Smooth muscle cell (in vitro differentiated cells): Measurements from ENCODE around the gene CHST9. TPM values are rescaled to one million over a fixed set of nuclear protein-coding genes. Genes with fewer than 3 reads are reported as not detected.

ENCODE experiments used
- DNase-seq: peaks from one replicate; lab custom pipeline; 2025; ENCODE audit not compliant: unreplicated experiment; lab: John Stamatoyannopoulos, UW
- H2AFZ ChIP-seq: fragments of 200-600 bp; sonication (generic); 2 replicates; pipeline ENCODE4 v1.6.0; 2016; ENCODE audit warnings: antibody characterized with exemption, low read depth, mild to moderate bottlenecking
- H3F3A ChIP-seq: fragments of 200-600 bp; sonication (generic); 2 replicates; pipeline ENCODE4 v1.6.0; 2017; ENCODE audit warnings: antibody characterized with exemption, low read depth
- H3K27ac ChIP-seq: fragments of 200-600 bp; sonication (generic); 2 replicates; pipeline ENCODE4 v1.5.1; 2016; ENCODE audit warnings: low read depth, mild to moderate bottlenecking
- H3K27me3 ChIP-seq: fragments of 200-600 bp; sonication (generic); 2 replicates; pipeline ENCODE4 v1.6.1; 2016; ENCODE audit warnings: low read depth, mild to moderate bottlenecking
- H3K36me3 ChIP-seq: fragments of 200-600 bp; sonication (generic); 2 replicates; pipeline ENCODE4 v1.5.1; 2016; ENCODE audit warnings: low read depth
- H3K4me1 ChIP-seq: fragments of 200-600 bp; sonication (generic); 2 replicates; pipeline ENCODE4 v1.5.1; 2016; ENCODE audit warnings: low read depth
- H3K4me2 ChIP-seq: fragments of 200-600 bp; sonication (generic); 2 replicates; pipeline ENCODE4 v1.6.0; 2016; ENCODE audit warnings: mild to moderate bottlenecking
- H3K4me3 ChIP-seq: fragments of 200-600 bp; sonication (generic); 2 replicates; pipeline ENCODE4 v1.5.1; 2016; ENCODE audit warnings: mild to moderate bottlenecking
- H3K79me2 ChIP-seq: fragments of 200-600 bp; sonication (generic); 2 replicates; pipeline ENCODE4 v1.6.0; 2016; ENCODE audit warnings: low read depth, mild to moderate bottlenecking
- H3K9ac ChIP-seq: fragments of 200-600 bp; sonication (generic); 2 replicates; pipeline ENCODE4 v1.6.0; 2016; ENCODE audit warnings: low read depth
- H3K9me3 ChIP-seq: fragments of 200-600 bp; sonication (generic); replicated peaks from 2 replicates; pipeline ENCODE4 v1.5.1; 2016; ENCODE audit warnings: low read depth
- H4K20me1 ChIP-seq: fragments of 200-600 bp; sonication (generic); 2 replicates; pipeline ENCODE4 v1.6.0; 2016; ENCODE audit warnings: low read depth
- WGBS: methylation state at CpG from one replicate; pipeline ENCODE4 v1.1.7; 2016; ENCODE audit warnings: low lambda C conversion rate; 5-methylcytosine and 5-hydroxymethylcytosine counted together
- polyA plus RNA-seq: library from polyadenylated mRNA; unstranded; fragments of >200 nt; fragmentation: Nextera tagmentation; extraction: Ambion mirVana; gene quantifications from 2 replicates; pipeline ENCODE4 v1.2.1, GENCODE V29; 2016
- total RNA-seq: library from RNA; depleted of rRNA; stranded (reverse); fragments of >200 nt; gene quantifications from 2 replicates; pipeline ENCODE4 v1.2.3, GENCODE V29; 2014
- TF ChIP-seq, protein P1 (sequence below): fragments of 200-600 bp; sonication (generic); IDR thresholded peaks from 2 replicates; pipeline ENCODE4 v1.5.1; 2017; ENCODE audit warnings: borderline replicate concordance, mild to moderate bottlenecking, antibody characterized with exemption; ENCODE audit not compliant: insufficient read depth, poor library complexity, severe bottlenecking

Gene CHST9
- total and polyA plus RNA-seq, 2 experiments from 2014 or later, result not detected

DNA sequence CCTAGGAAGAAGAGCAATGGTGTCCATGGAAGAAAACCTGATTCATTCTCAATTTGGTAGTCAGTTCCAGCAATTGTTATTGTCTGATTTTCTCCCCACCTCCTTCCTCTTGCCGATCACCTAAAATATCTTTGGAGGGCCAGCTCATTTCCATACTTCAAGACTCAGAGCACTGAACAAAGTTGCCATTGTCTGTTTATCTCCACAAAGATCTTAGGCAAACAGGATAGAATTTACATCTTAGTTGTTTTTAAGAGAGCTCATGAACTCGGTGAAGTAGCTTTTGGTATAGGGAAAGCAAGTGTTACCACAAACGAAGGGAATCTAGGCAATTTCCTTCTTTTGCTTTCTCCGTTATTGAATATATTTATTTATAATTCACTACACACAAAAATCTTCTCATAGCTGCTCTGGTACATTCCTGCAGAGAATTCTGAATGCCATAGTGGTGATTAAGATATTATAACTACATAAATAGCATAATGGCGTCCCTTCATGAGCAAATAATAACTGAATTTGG, 41.5 kb upstream of the CHST9 start:
- H3K9ac ChIP-seq, result no peak overlapping the region

DNA sequence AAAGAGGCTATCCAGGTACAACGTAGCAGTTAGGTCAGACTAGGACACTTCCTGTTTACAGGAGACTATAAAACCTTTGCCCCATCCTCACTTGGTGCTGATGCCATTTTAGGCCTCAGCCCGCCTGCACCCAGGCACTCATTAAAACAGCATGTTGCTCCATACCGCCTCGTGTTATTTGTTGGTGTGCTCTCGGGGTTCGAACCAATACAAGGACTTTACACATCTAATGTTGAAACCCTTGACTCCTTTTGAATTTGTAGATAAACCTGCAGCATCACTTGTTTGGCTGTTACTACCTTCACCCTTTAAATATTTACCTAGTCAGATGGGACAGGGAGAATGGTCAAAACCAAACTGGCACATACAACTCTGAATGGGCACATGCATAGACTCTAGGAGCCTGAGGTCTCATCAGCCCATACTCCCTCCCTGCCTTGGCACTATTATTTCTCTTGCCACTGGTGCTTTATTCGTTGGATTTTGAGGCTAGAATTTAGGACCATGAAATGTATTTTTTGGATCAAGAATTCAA, 40.9 kb upstream of the CHST9 start:
- Histone ChIP-seq H4K20me1 (no peaks in the 10 kb centered on the region), H3K4me1 (no peaks in the 10 kb centered on the region), H2AFZ (no peak overlapping the region), H3K9me3 (no peaks in the 10 kb centered on the region), H3F3A (no peaks in the 10 kb centered on the region), H3K27me3 (no peaks in the 10 kb centered on the region), H3K4me2 (no peak overlapping the region), H3K27ac (no peak overlapping the region), H3K9ac (no peak overlapping the region), H3K4me3 (no peak overlapping the region), H3K79me2 (no peaks in the 10 kb centered on the region), H3K36me3 (no peaks in the 10 kb centered on the region)
- TF ChIP-seq, protein P1, sequence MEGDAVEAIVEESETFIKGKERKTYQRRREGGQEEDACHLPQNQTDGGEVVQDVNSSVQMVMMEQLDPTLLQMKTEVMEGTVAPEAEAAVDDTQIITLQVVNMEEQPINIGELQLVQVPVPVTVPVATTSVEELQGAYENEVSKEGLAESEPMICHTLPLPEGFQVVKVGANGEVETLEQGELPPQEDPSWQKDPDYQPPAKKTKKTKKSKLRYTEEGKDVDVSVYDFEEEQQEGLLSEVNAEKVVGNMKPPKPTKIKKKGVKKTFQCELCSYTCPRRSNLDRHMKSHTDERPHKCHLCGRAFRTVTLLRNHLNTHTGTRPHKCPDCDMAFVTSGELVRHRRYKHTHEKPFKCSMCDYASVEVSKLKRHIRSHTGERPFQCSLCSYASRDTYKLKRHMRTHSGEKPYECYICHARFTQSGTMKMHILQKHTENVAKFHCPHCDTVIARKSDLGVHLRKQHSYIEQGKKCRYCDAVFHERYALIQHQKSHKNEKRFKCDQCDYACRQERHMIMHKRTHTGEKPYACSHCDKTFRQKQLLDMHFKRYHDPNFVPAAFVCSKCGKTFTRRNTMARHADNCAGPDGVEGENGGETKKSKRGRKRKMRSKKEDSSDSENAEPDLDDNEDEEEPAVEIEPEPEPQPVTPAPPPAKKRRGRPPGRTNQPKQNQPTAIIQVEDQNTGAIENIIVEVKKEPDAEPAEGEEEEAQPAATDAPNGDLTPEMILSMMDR, result no peak
- DNase-seq, result no peak
- WGBS, result 94% methylated on average over 7 of the region's 7 CpGs

More for the DNA sequence above, 41.5 kb upstream of the CHST9 start:
- H3K4me3 ChIP-seq, result no peak overlapping the region
- H4K20me1 ChIP-seq, result no peaks in the 10 kb centered on the region
- H3K79me2 ChIP-seq, result no peaks in the 10 kb centered on the region
- H3K36me3 ChIP-seq, result no peaks in the 10 kb centered on the region
- H3K4me1 ChIP-seq, result no peaks in the 10 kb centered on the region
- no peaks in the 10 kb centered on the region for H3K9me3 ChIP-seq
- H2AFZ ChIP-seq, result no peak overlapping the region
- H3F3A ChIP-seq, result no peaks in the 10 kb centered on the region
- TF ChIP-seq, protein P1, result no peak
- WGBS, result 73% methylated on average over 5 of the region's 5 CpGs
- no peak for DNase-seq
- H3K27me3 ChIP-seq, result no peaks in the 10 kb centered on the region
- H3K27ac ChIP-seq, result no peak overlapping the region
- H3K4me2 ChIP-seq, result no peak overlapping the region

DNA sequence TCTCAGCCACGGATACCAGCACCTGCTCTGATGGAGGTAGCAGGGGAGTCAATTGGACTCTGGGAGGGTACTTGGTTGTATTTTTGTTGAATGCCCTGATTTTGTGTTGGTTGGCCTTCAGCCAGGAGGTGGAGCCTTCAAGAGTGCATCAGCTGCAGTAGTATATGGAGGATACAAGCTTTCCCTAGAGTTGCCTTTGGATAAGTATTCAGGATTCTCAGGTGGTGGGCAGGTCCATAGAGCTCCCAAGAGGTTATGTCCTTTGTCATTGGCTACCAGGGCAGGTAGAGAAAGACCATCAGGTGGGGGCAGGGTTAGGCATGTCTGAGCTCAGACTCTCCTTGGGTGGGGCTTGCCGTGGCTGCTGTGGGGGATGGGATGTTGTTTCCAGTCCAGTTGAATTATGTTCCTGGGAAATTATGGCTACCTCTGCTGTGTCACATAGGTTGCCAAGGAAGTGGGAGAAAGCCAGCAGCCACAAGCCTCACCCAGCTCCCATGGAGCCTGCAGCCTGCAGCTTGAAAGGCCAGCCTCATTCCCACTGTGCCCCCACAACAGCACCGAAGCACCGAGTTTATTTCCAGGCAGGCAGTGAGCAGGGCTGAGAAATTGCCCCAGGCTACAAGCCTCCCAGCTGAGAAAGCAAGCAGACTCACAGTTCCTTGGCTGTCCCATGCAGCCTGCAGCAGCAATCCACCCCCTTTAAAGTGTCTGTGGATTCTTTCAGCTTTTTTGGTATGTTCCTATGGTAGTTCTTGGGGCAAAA, 38.6 kb upstream of the CHST9 start:
- Histone ChIP-seq H3K9me3 (no peaks in the 10 kb centered on the region), H2AFZ (no peak overlapping the region), H3K4me2 (no peak overlapping the region), H3K4me1 (no peaks in the 10 kb centered on the region), H3F3A (no peaks in the 10 kb centered on the region), H3K27ac (no peak overlapping the region), H3K36me3 (no peaks in the 10 kb centered on the region), H4K20me1 (no peaks in the 10 kb centered on the region), H3K79me2 (no peaks in the 10 kb centered on the region), H3K9ac (no peak overlapping the region), H3K27me3 (no peaks in the 10 kb centered on the region), H3K4me3 (no peak overlapping the region)
- TF ChIP-seq, protein P1, result no peak
- no peak for DNase-seq
- 31% methylated on average over 4 of the region's 4 CpGs for WGBS

DNA sequence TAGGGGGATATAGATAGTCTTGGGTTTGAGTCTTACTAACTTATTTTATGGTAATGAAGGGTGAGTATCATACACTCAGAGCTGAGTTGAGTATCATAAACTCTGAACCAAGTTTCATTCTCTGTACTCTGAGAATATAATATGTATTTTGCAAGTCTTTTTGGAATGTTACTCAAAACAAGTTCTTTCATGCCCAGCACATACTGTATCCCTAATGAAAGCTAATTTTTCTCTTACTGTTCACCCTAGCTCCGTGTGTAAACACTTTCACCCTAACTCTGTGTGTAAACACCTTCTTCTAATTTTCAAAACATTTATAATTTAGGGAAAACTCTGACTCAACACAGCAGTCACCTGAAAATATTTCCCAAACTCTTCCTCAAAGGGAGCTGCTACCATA, 29.7 kb upstream of the CHST9 start:
- no peak overlapping the region for H3K27ac ChIP-seq
- no peaks in the 10 kb centered on the region for H3K27me3 ChIP-seq
- TF ChIP-seq, protein P1, result no peak
- no peak overlapping the region for H2AFZ ChIP-seq
- no peaks in the 10 kb centered on the region for H3K4me1 ChIP-seq
- H3K36me3 ChIP-seq, result no peaks in the 10 kb centered on the region
- no peak overlapping the region for H3K9ac ChIP-seq
- H3K4me2 ChIP-seq, result no peak overlapping the region
- DNase-seq, result no peak
- no peaks in the 10 kb centered on the region for H3K79me2 ChIP-seq
- H4K20me1 ChIP-seq, result no peaks in the 10 kb centered on the region
- no peaks in the 10 kb centered on the region for H3K9me3 ChIP-seq
- 88% methylated on average over 1 of the region's 1 CpG for WGBS
- no peak overlapping the region for H3K4me3 ChIP-seq
- no peaks in the 10 kb centered on the region for H3F3A ChIP-seq
